H9 (cell line): Measurements from ENCODE around the gene STK38. TPM values are rescaled to one million over a fixed set of nuclear protein-coding genes. Genes with fewer than 3 reads are reported as not detected.

Experiments
- DNase-seq: peaks from one replicate; pipeline ENCODE4 v3.0.0-alpha.2; 2017
- H2AFZ ChIP-seq: one replicate; pipeline ENCODE4 v1.6.1; 2013; ENCODE audit warnings: mild to moderate bottlenecking, low read length, control low read depth, moderate library complexity
- H2AK5ac ChIP-seq: 2 replicates; pipeline ENCODE4 v1.6.1; 2013; ENCODE audit warnings: low read length, control low read depth, mixed read lengths; ENCODE audit not compliant: insufficient read length
- H2BK120ac ChIP-seq: one replicate; pipeline ENCODE4 v1.6.1; 2013; ENCODE audit warnings: low read depth, mild to moderate bottlenecking, low read length, control low read depth, inconsistent platforms; ENCODE audit not compliant: poor library complexity, severe bottlenecking
- H2BK12ac ChIP-seq: 2 replicates; pipeline ENCODE4 v1.6.1; 2013; ENCODE audit warnings: low read length, control low read depth, mixed read lengths, low read depth; ENCODE audit not compliant: insufficient read length
- H2BK15ac ChIP-seq: 2 replicates; pipeline ENCODE4 v1.6.1; 2013; ENCODE audit warnings: low read depth, low read length, control low read depth
- H2BK20ac ChIP-seq: one replicate; pipeline ENCODE4 v1.6.1; 2013; ENCODE audit warnings: low read depth, mild to moderate bottlenecking, low read length, control low read depth, inconsistent platforms; ENCODE audit not compliant: poor library complexity, severe bottlenecking
- H2BK5ac ChIP-seq: 2 replicates; pipeline ENCODE4 v1.6.1; 2013; ENCODE audit warnings: low read length, control low read depth, mixed read lengths; ENCODE audit not compliant: insufficient read length
- H3K14ac ChIP-seq: 2 replicates; pipeline ENCODE4 v1.6.1; 2013; ENCODE audit warnings: low read length, control low read depth; ENCODE audit not compliant: insufficient read depth
- H3K18ac ChIP-seq: 2 replicates; pipeline ENCODE4 v1.6.1; 2013; ENCODE audit warnings: low read depth, mild to moderate bottlenecking, mixed read lengths, low read length, control low read depth; ENCODE audit not compliant: insufficient read length
- H3K23ac ChIP-seq: 2 replicates; pipeline ENCODE4 v1.6.1; 2013; ENCODE audit warnings: low read length, control low read depth, mixed read lengths, low read depth; ENCODE audit not compliant: insufficient read length
- H3K23me2 ChIP-seq: 2 replicates; pipeline ENCODE4 v1.6.1; 2013; ENCODE audit warnings: low read depth, mild to moderate bottlenecking, mixed read lengths, low read length, control low read depth; ENCODE audit not compliant: insufficient read length, poor library complexity, severe bottlenecking
- H3K27ac ChIP-seq: 2 replicates; pipeline ENCODE4 v1.5.1; 2013; ENCODE audit warnings: low read length, control low read depth, mixed read lengths, low read depth; ENCODE audit not compliant: insufficient read length
- H3K27me3 ChIP-seq: 2 replicates; pipeline ENCODE4 v1.6.1; 2013; ENCODE audit warnings: low read length, control low read depth, inconsistent platforms; ENCODE audit not compliant: insufficient read depth
- H3K4ac ChIP-seq: 2 replicates; pipeline ENCODE4 v1.6.1; 2013; ENCODE audit warnings: low read depth, mild to moderate bottlenecking, control low read depth, inconsistent platforms, low read length, moderate library complexity
- H3K4me1 ChIP-seq: 2 replicates; pipeline ENCODE4 v1.6.1; 2013; ENCODE audit warnings: low read length, control low read depth, inconsistent platforms; ENCODE audit not compliant: insufficient read depth
- H3K4me2 ChIP-seq: 2 replicates; pipeline ENCODE4 v1.6.1; 2013; ENCODE audit warnings: low read length, control low read depth, mixed read lengths; ENCODE audit not compliant: insufficient read length, insufficient read depth
- H3K56ac ChIP-seq: 2 replicates; pipeline ENCODE4 v1.6.1; 2013; ENCODE audit warnings: low read depth, mild to moderate bottlenecking, mixed read lengths, low read length, control low read depth; ENCODE audit not compliant: insufficient read length
- H3K79me1 ChIP-seq: 2 replicates; pipeline ENCODE4 v1.6.1; 2013; ENCODE audit warnings: low read depth, mild to moderate bottlenecking, moderate library complexity, low read length, control low read depth, inconsistent platforms; ENCODE audit not compliant: insufficient read depth, poor library complexity, severe bottlenecking
- H3K79me2 ChIP-seq: 2 replicates; pipeline ENCODE4 v1.6.1; 2013; ENCODE audit warnings: low read length, control low read depth, inconsistent platforms; ENCODE audit not compliant: insufficient read depth
- H3K9ac ChIP-seq: 2 replicates; pipeline ENCODE4 v1.6.1; 2013; ENCODE audit warnings: low read length, control low read depth, mixed read lengths; ENCODE audit not compliant: insufficient read length; ENCODE audit errors: extremely low read depth
- H3K9me3 ChIP-seq: one replicate; pipeline ENCODE4 v1.6.1; 2013; ENCODE audit warnings: low read depth, low read length, inconsistent platforms; ENCODE audit not compliant: control insufficient read depth
- H3T11ph ChIP-seq: one replicate; pipeline ENCODE4 v1.6.1; 2013; ENCODE audit warnings: mild to moderate bottlenecking, low read length, control low read depth, inconsistent platforms
- H4K20me1 ChIP-seq: one replicate; pipeline ENCODE4 v1.6.1; 2013; ENCODE audit not compliant: control insufficient read depth, insufficient read length, insufficient read depth
- H4K5ac ChIP-seq: 2 replicates; pipeline ENCODE4 v1.6.1; 2013; ENCODE audit warnings: low read depth, mild to moderate bottlenecking, mixed read lengths, low read length, control low read depth; ENCODE audit not compliant: insufficient read length
- H4K8ac ChIP-seq: replicated peaks from 2 replicates; pipeline ENCODE4 v1.6.1; 2013; ENCODE audit warnings: low read length, control low read depth, mixed read lengths, low read depth; ENCODE audit not compliant: insufficient read length
- H4K91ac ChIP-seq: 2 replicates; pipeline ENCODE4 v1.6.1; 2013; ENCODE audit warnings: low read depth, mild to moderate bottlenecking, moderate library complexity, mixed read lengths, low read length, control low read depth; ENCODE audit not compliant: insufficient read length
- H3K27ac Mint-ChIP-seq, 3 experiments: 2 replicates in 2 of 3; 3 replicates in 1 of 3; pipeline ENCODE4 v1.8.0; 2020 to 2021; ENCODE audit warnings: mixed read lengths in 3 of 3, mild to moderate bottlenecking in 1 of 3, moderate library complexity in 1 of 3
- H3K27me3 Mint-ChIP-seq: 2 replicates; pipeline ENCODE4 v1.8.0; 2021; ENCODE audit warnings: low read depth, mild to moderate bottlenecking, moderate library complexity, mixed read lengths
- H3K36me3 Mint-ChIP-seq, 3 experiments: 2 replicates in 2 of 3; 3 replicates in 1 of 3; pipeline ENCODE4 v1.8.0; 2020 to 2021; ENCODE audit warnings: low read depth in 3 of 3, mixed read lengths in 3 of 3; ENCODE audit not compliant: insufficient read depth in 1 of 3
- H3K4me1 Mint-ChIP-seq, 2 experiments: 2 replicates each; pipeline ENCODE4 v1.8.0; 2020; ENCODE audit warnings: mixed read lengths in 2 of 2
- H3K4me3 Mint-ChIP-seq, 2 experiments: 2 replicates in 1 of 2; 3 replicates in 1 of 2; pipeline ENCODE4 v1.8.0; 2020 to 2021; ENCODE audit warnings: mild to moderate bottlenecking in 2 of 2, mixed read lengths in 2 of 2, moderate library complexity in 1 of 2
- H3K9me3 Mint-ChIP-seq, 2 experiments: 2 replicates in 1 of 2; 3 replicates in 1 of 2; pipeline ENCODE4 v1.8.0; 2020; ENCODE audit warnings: mild to moderate bottlenecking in 2 of 2, mixed read lengths in 2 of 2, moderate library complexity in 1 of 2
- CTCF ChIP-seq: fragments of 200-600 bp; sonication (generic); conservative IDR thresholded peaks from 3 replicates; pipeline ENCODE4 v1.8.0; 2021; ENCODE audit warnings: antibody characterized with exemption, mild to moderate bottlenecking
- WGBS: extraction: QIAGEN DNeasy Blood & Tissue Kit; methylation state at CpG from one replicate; pipeline ENCODE4 v1.1.7; 2013; ENCODE audit warnings: missing lambda C conversion rate, low lambda C conversion rate, mixed read lengths; ENCODE audit not compliant: insufficient read length; ENCODE audit errors: extremely low coverage; 5-methylcytosine and 5-hydroxymethylcytosine counted together
- total RNA-seq: library from RNA; stranded (reverse); gene quantifications from 2 replicates; pipeline ENCODE4 v1.2.1, GENCODE V29; 2021

The STK38 gene
- total RNA-seq, 1 experiment from 2014 or later = 17.5 TPM

GRCh38 chr6:36492621-36493020, 54.7 kb downstream of the STK38 start:
- no peak overlapping the region for H3K14ac ChIP-seq
- no peak overlapping the region for H3K23ac ChIP-seq
- no peak overlapping the region for H3K4ac ChIP-seq
- H2AFZ ChIP-seq = no peak overlapping the region
- no peak for TF ChIP-seq CTCF
- no peaks in the 10 kb centered on the region for H3K79me2 ChIP-seq
- no peaks in the 10 kb centered on the region for H4K20me1 ChIP-seq
- H3K36me3 Mint-ChIP-seq = peaks cover 10 to 43% (median 37%) of the 10 kb centered on the region in 3 experiments; a peak in 6 of 7 replicates
- no peak overlapping the region for H2BK20ac ChIP-seq
- DNase-seq = no peak
- no peak overlapping the region for H3K27ac ChIP-seq
- H3K27me3 Mint-ChIP-seq = no peaks in the 10 kb centered on the region
- no peaks in the 10 kb centered on the region for H3K4me1 ChIP-seq
- H3K4me2 ChIP-seq = no peak overlapping the region
- no CpG with 5 or more reads among the region's 1 CpG for WGBS
- H2BK5ac ChIP-seq = no peak overlapping the region
- H3K9me3 ChIP-seq = no peaks in the 10 kb centered on the region
- peaks cover 18 to 25% of the 10 kb centered on the region in 2 experiments for H3K4me1 Mint-ChIP-seq
- no peak overlapping the region for H4K5ac ChIP-seq
- no peak overlapping the region for H2BK120ac ChIP-seq
- peak overlapping the region in 2 of 3 experiments; percentile 35 to 78; a peak in 1 of 7 replicates for H3K27ac Mint-ChIP-seq
- no peak overlapping the region for H2BK12ac ChIP-seq
- H4K8ac ChIP-seq = no peak overlapping the region
- no peak overlapping the region for H2BK15ac ChIP-seq
- H3K27me3 ChIP-seq = no peaks in the 10 kb centered on the region
- no peaks in the 10 kb centered on the region for H3K79me1 ChIP-seq
- no peak overlapping the region for H2AK5ac ChIP-seq
- H3K4me3 Mint-ChIP-seq = no peak overlapping the region; a peak in 1 of 5 replicates
- no peak overlapping the region for H4K91ac ChIP-seq
- H3T11ph ChIP-seq = no peak overlapping the region
- H3K23me2 ChIP-seq = no peaks in the 10 kb centered on the region
- H3K9me3 Mint-ChIP-seq = no peaks in the 10 kb centered on the region
- no peak overlapping the region for H3K56ac ChIP-seq
- no peak overlapping the region for H3K18ac ChIP-seq
- H3K9ac ChIP-seq = no peak overlapping the region
